ENCODE results near the gene HEPACAM.

Gene HEPACAM

GRCh38 chr11:124886476-124886875 lies 49.4 kb downstream of the HEPACAM start:
- Histone ChIP-seq H3K36me3 (ENCODE audit: control insufficient read depth, insufficient read depth, low read length) (no peaks in the 10 kb centered on the region), H3K4me1 (ENCODE audit: control insufficient read depth, insufficient read depth, low read length, poor library complexity, severe bottlenecking) (no peaks in the 10 kb centered on the region), H3K27me3 (replicated peaks; ENCODE audit: control insufficient read depth, insufficient read depth, low read length, poor library complexity, severe bottlenecking) (no peaks in the 10 kb centered on the region), H3K9me3 (ENCODE audit: control insufficient read depth, low read length) (no peaks in the 10 kb centered on the region), H3K4me3 (ENCODE audit: insufficient read depth, low read depth, low read length, poor library complexity, severe bottlenecking) (no peak overlapping the region), H3K27ac (ENCODE audit: insufficient read depth, low read length, poor library complexity, severe bottlenecking) (no peak overlapping the region)
- DNase-seq: no peak

GRCh38 chr11:124884869-124885479 lies 50.9 kb downstream of the HEPACAM start:
- Histone ChIP-seq H3K36me3 (ENCODE audit: control insufficient read depth, insufficient read depth, low read length) (no peaks in the 10 kb centered on the region), H3K9me3 (ENCODE audit: control insufficient read depth, low read length) (no peaks in the 10 kb centered on the region), H3K27ac (ENCODE audit: insufficient read depth, low read length, poor library complexity, severe bottlenecking) (no peak overlapping the region), H3K4me1 (ENCODE audit: control insufficient read depth, insufficient read depth, low read length, poor library complexity, severe bottlenecking) (no peaks in the 10 kb centered on the region), H3K27me3 (replicated peaks; ENCODE audit: control insufficient read depth, insufficient read depth, low read length, poor library complexity, severe bottlenecking) (no peaks in the 10 kb centered on the region), H3K4me3 (ENCODE audit: insufficient read depth, low read depth, low read length, poor library complexity, severe bottlenecking) (no peak overlapping the region)
- no peak for DNase-seq

DNA sequence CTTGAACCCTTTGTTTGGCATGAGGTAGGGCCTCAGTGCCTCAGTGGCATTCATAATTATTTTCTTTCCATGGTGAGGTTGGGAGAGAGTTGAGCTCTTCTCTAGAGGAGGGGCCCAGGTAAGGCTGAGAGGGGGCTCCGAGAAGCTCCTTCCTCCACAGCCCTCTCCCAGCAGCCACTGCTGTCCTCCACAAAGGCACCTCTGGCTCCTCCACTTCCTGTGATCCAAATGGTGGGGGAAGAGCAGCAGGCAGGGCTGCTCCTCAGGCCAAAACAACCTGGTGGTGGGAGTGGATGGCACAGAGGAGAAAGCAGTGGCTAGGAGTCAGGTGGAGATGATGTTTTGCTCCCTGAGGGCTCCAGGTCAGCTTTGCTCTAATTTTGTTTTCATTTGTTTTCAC lies 51.5 kb downstream of the HEPACAM start:
- Histone ChIP-seq H3K27me3 (replicated peaks; ENCODE audit: control insufficient read depth, insufficient read depth, low read length, poor library complexity, severe bottlenecking) (no peaks in the 10 kb centered on the region), H3K4me3 (ENCODE audit: insufficient read depth, low read depth, low read length, poor library complexity, severe bottlenecking) (no peak overlapping the region), H3K36me3 (ENCODE audit: control insufficient read depth, insufficient read depth, low read length) (no peaks in the 10 kb centered on the region), H3K9me3 (ENCODE audit: control insufficient read depth, low read length) (no peaks in the 10 kb centered on the region), H3K27ac (ENCODE audit: insufficient read depth, low read length, poor library complexity, severe bottlenecking) (no peak overlapping the region), H3K4me1 (ENCODE audit: control insufficient read depth, insufficient read depth, low read length, poor library complexity, severe bottlenecking) (no peaks in the 10 kb centered on the region)
- DNase-seq: no peak

GRCh38 chr11:124882339-124883071 lies 53.3 kb downstream of the HEPACAM start:
- Histone ChIP-seq H3K27me3 (replicated peaks; ENCODE audit: control insufficient read depth, insufficient read depth, low read length, poor library complexity, severe bottlenecking) (no peaks in the 10 kb centered on the region), H3K27ac (ENCODE audit: insufficient read depth, low read length, poor library complexity, severe bottlenecking) (no peak overlapping the region), H3K36me3 (ENCODE audit: control insufficient read depth, insufficient read depth, low read length) (no peaks in the 10 kb centered on the region), H3K4me3 (ENCODE audit: insufficient read depth, low read depth, low read length, poor library complexity, severe bottlenecking) (no peak overlapping the region), H3K9me3 (ENCODE audit: control insufficient read depth, low read length) (no peaks in the 10 kb centered on the region), H3K4me1 (ENCODE audit: control insufficient read depth, insufficient read depth, low read length, poor library complexity, severe bottlenecking) (no peaks in the 10 kb centered on the region)
- DNase-seq: no peak

- no peak for DNase-seq
- H3K4me1 ChIP-seq (ENCODE audit: control insufficient read depth, insufficient read depth, low read length, poor library complexity, severe bottlenecking): peaks cover 11% of the 10 kb centered on the region
- no peaks in the 10 kb centered on the region for H3K9me3 ChIP-seq (ENCODE audit: control insufficient read depth, low read length)
- no peaks in the 10 kb centered on the region for H3K36me3 ChIP-seq (ENCODE audit: control insufficient read depth, insufficient read depth, low read length)
- H3K27me3 ChIP-seq (replicated peaks; ENCODE audit: control insufficient read depth, insufficient read depth, low read length, poor library complexity, severe bottlenecking): no peaks in the 10 kb centered on the region
- no peak overlapping the region for H3K27ac ChIP-seq (ENCODE audit: insufficient read depth, low read length, poor library complexity, severe bottlenecking)
- no peak overlapping the region for H3K4me3 ChIP-seq (ENCODE audit: insufficient read depth, low read depth, low read length, poor library complexity, severe bottlenecking)
These were observed 54.9 kb downstream of the HEPACAM start for GRCh38 chr11:124880958-124881357.

DNA sequence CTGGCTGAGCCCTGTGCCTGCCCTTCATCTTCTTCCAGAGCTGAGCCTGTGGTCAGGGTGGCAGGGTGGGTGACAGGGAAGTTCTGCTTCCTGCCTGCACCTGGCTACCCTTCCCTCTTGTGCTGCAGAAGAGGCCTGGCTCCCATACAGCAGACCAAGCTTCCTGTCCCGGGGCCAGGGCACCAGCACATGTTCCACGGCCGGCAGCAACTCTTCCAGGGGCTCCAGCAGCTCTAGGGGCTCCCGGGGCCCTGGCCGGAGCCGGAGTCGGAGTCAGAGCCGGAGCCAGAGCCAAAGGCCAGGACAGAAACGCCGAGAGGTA lies 55.6 kb downstream of the HEPACAM start:
- Histone ChIP-seq H3K4me1 (ENCODE audit: control insufficient read depth, insufficient read depth, low read length, poor library complexity, severe bottlenecking) (peaks cover 14% of the 10 kb centered on the region), H3K27me3 (replicated peaks; ENCODE audit: control insufficient read depth, insufficient read depth, low read length, poor library complexity, severe bottlenecking) (no peaks in the 10 kb centered on the region), H3K4me3 (ENCODE audit: insufficient read depth, low read depth, low read length, poor library complexity, severe bottlenecking) (no peak overlapping the region), H3K36me3 (ENCODE audit: control insufficient read depth, insufficient read depth, low read length) (no peaks in the 10 kb centered on the region), H3K27ac (ENCODE audit: insufficient read depth, low read length, poor library complexity, severe bottlenecking) (no peak overlapping the region), H3K9me3 (ENCODE audit: control insufficient read depth, low read length) (no peaks in the 10 kb centered on the region)
- DNase-seq: no peak

- Histone ChIP-seq H3K27me3 (replicated peaks; ENCODE audit: control insufficient read depth, insufficient read depth, low read length, poor library complexity, severe bottlenecking) (no peaks in the 10 kb centered on the region), H3K9me3 (ENCODE audit: control insufficient read depth, low read length) (no peaks in the 10 kb centered on the region), H3K4me1 (ENCODE audit: control insufficient read depth, insufficient read depth, low read length, poor library complexity, severe bottlenecking) (peaks cover 14% of the 10 kb centered on the region), H3K4me3 (ENCODE audit: insufficient read depth, low read depth, low read length, poor library complexity, severe bottlenecking) (no peak overlapping the region), H3K36me3 (ENCODE audit: control insufficient read depth, insufficient read depth, low read length) (no peaks in the 10 kb centered on the region), H3K27ac (ENCODE audit: insufficient read depth, low read length, poor library complexity, severe bottlenecking) (no peak overlapping the region)
- DNase-seq: no peak
These were observed 56.2 kb downstream of the HEPACAM start for GRCh38 chr11:124879493-124880289.

DNA sequence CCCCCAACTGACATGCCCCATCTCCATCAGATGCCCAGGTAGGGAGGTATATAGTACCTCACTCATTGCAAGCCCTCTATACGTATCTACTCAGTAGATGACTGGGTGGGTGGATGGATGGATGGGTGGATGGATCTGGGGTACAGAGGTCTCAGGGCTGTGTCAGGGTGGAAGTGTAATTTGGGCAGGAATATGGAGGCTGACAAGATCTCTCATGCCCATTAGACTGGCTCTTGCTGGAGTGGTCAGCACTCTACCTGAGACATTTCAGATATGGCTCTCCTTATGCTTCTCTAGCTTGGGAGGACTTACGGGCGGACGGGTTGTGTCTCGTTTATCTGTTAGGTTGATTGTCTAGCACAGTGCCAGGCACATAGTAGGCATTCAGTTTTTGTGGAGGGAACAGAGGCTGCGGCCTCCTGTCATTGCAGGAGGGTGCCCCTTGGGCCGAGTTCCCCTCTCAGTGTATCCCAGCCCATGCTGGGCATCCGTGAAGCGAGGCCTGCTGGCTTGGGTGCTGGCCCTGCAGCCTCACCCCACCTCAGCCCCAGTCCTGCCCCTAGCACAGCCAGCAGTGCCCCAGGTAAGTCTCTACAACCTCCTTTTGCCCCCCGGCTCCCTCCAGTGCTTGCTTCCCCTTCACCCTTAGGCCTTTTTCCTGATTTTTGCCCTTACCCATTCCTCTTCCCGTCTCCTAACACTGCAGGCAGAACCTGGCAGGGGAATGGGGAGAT lies 56.9 kb downstream of the HEPACAM start:
- no peak for DNase-seq
- H3K27me3 ChIP-seq (replicated peaks; ENCODE audit: control insufficient read depth, insufficient read depth, low read length, poor library complexity, severe bottlenecking): no peaks in the 10 kb centered on the region
- peaks cover 14% of the 10 kb centered on the region for H3K4me1 ChIP-seq (ENCODE audit: control insufficient read depth, insufficient read depth, low read length, poor library complexity, severe bottlenecking)
- H3K36me3 ChIP-seq (ENCODE audit: control insufficient read depth, insufficient read depth, low read length): no peaks in the 10 kb centered on the region
- no peak overlapping the region for H3K27ac ChIP-seq (ENCODE audit: insufficient read depth, low read length, poor library complexity, severe bottlenecking)
- no peak overlapping the region for H3K4me3 ChIP-seq (ENCODE audit: insufficient read depth, low read depth, low read length, poor library complexity, severe bottlenecking)
- no peaks in the 10 kb centered on the region for H3K9me3 ChIP-seq (ENCODE audit: control insufficient read depth, low read length)

GRCh38 chr11:124877910-124878758 lies 57.7 kb downstream of the HEPACAM start:
- DNase-seq: no peak
- peaks cover 14% of the 10 kb centered on the region for H3K4me1 ChIP-seq (ENCODE audit: control insufficient read depth, insufficient read depth, low read length, poor library complexity, severe bottlenecking)
- H3K4me3 ChIP-seq (ENCODE audit: insufficient read depth, low read depth, low read length, poor library complexity, severe bottlenecking): no peak overlapping the region
- no peaks in the 10 kb centered on the region for H3K9me3 ChIP-seq (ENCODE audit: control insufficient read depth, low read length)
- no peaks in the 10 kb centered on the region for H3K36me3 ChIP-seq (ENCODE audit: control insufficient read depth, insufficient read depth, low read length)
- H3K27ac ChIP-seq (ENCODE audit: insufficient read depth, low read length, poor library complexity, severe bottlenecking): no peak overlapping the region
- H3K27me3 ChIP-seq (replicated peaks; ENCODE audit: control insufficient read depth, insufficient read depth, low read length, poor library complexity, severe bottlenecking): no peaks in the 10 kb centered on the region
